B cell (primary cell): ENCODE data around the gene FAM227B. TPM values are rescaled to one million over a fixed set of nuclear protein-coding genes. Genes with fewer than 3 reads are reported as not detected.
"Not testable (repeated sequence)": the region's sequence is repeated elsewhere in the genome, so short reads cannot be mapped to it uniquely, and the experiment has no call there.

ENCODE experiments used
- ATAC-seq: fragments of 200-7000 bp; cut with Tn5 transposase; one replicate; pipeline ENCODE4 v1.10.0; 2021; ENCODE audit warnings: low read depth, mild to moderate bottlenecking, moderate number of reproducible peaks, moderate library complexity
- CTCF ChIA-PET: fragments of 350-600 bp; sonication (Branson Sonifier 250); formaldehyde crosslinking; loops from one replicate; lab custom pipeline; 2021; ENCODE audit warnings: antibody characterized with exemption, inconsistent platforms; lab: Charles Lee
- POLR2A ChIA-PET: fragments of 350-600 bp; sonication (Branson Sonifier 250); formaldehyde crosslinking; loops from one replicate; lab custom pipeline; 2021; ENCODE audit warnings: antibody characterized with exemption; lab: Charles Lee
- DNase-seq: peaks from one replicate; pipeline ENCODE4 v3.0.0; 2013
- H2AFZ ChIP-seq: 2 replicates; pipeline ENCODE4 v1.6.1; 2012; ENCODE audit warnings: mild to moderate bottlenecking, low read depth, low read length; ENCODE audit not compliant: insufficient read depth, poor library complexity, severe bottlenecking
- H3K27ac ChIP-seq, 2 donors: 1 replicate in 1 of 2; 2 replicates in 1 of 2; pipeline ENCODE4 v1.5.1; 2012 to 2013; ENCODE audit warnings: low read length in 2 of 2, mild to moderate bottlenecking in 2 of 2, moderate library complexity in 1 of 2
- H3K27me3 ChIP-seq, 4 experiments: fragments of 200-600 bp in 1 of 4; sonication (generic) in 1 of 4; replicated peaks in 1 of 4; 1 replicate in 2 of 4; 2 replicates in 2 of 4; pipeline versions ENCODE4 v1.6.1 to v1.7.0; 2013 to 2016; ENCODE audit warnings: low read length in 3 of 4, mild to moderate bottlenecking in 2 of 4, mixed read lengths in 1 of 4, moderate library complexity in 1 of 4; ENCODE audit not compliant: insufficient read depth in 4 of 4, control insufficient read depth in 3 of 4; ENCODE audit errors: control extremely low read depth in 1 of 4
- H3K36me3 ChIP-seq, 2 experiments: replicated peaks in 1 of 2; 1 replicate in 1 of 2; 2 replicates in 1 of 2; pipeline versions ENCODE4 v1.6.1 to v1.7.1; 2013; ENCODE audit warnings: low read length in 1 of 2; ENCODE audit not compliant: insufficient read depth in 2 of 2, control insufficient read depth in 1 of 2; ENCODE audit errors: control extremely low read depth in 1 of 2, extremely low read depth in 1 of 2
- H3K4me1 ChIP-seq, 2 donors: fragments of 200-600 bp in 1 of 2; sonication (generic) in 1 of 2; 1 replicate in 1 of 2; 2 replicates in 1 of 2; pipeline versions ENCODE4 v1.5.1 to v1.6.1; 2013 to 2017; ENCODE audit warnings: low read length in 2 of 2; ENCODE audit not compliant: control insufficient read depth in 2 of 2, insufficient read depth in 2 of 2
- H3K4me2 ChIP-seq: replicated peaks from 2 replicates; pipeline ENCODE3; 2012; ENCODE audit warnings: mild to moderate bottlenecking, low read depth, low read length; ENCODE audit not compliant: poor library complexity, severe bottlenecking
- H3K4me3 ChIP-seq, 5 experiments: fragments of 200-600 bp in 1 of 5; sonication (generic) in 1 of 5; 1 replicate in 3 of 5; 2 replicates in 2 of 5; pipeline versions ENCODE4 v1.5.1 to v1.7.0; 2011 to 2016; ENCODE audit warnings: low read length in 4 of 5, mild to moderate bottlenecking in 4 of 5, low read depth in 2 of 5, control low read depth in 1 of 5, moderate library complexity in 1 of 5; ENCODE audit not compliant: insufficient read depth in 1 of 5; ENCODE audit errors: control extremely low read depth in 1 of 5, extremely low read depth in 1 of 5
- H3K79me2 ChIP-seq: fragments of 200-600 bp; sonication (generic); one replicate; pipeline ENCODE4 v1.6.0; 2016; ENCODE audit warnings: low read length; ENCODE audit not compliant: control insufficient read depth, insufficient read depth
- H3K9ac ChIP-seq: fragments of 200-600 bp; sonication (generic); 2 replicates; pipeline ENCODE4 v1.6.1; 2017; ENCODE audit warnings: mild to moderate bottlenecking, low read length, moderate library complexity
- H3K9me3 ChIP-seq, 3 donors: one replicate each; pipeline versions ENCODE4 v1.6.1 to v1.7.1; 2013; ENCODE audit warnings: low read length in 2 of 3; ENCODE audit not compliant: control insufficient read depth in 2 of 3, insufficient read depth in 1 of 3; ENCODE audit errors: control extremely low read depth in 1 of 3
- H4K20me1 ChIP-seq: 2 replicates; pipeline ENCODE4 v1.6.0; 2012; ENCODE audit warnings: mild to moderate bottlenecking, low read length; ENCODE audit not compliant: insufficient read depth, control insufficient read depth, poor library complexity, severe bottlenecking
- H3K27ac Mint-ChIP-seq: one replicate; pipeline ENCODE4 v1.8.0; 2021; ENCODE audit warnings: mixed read lengths
- H3K27me3 Mint-ChIP-seq: one replicate; pipeline ENCODE4 v1.8.0; 2021; ENCODE audit warnings: mixed read lengths
- H3K4me1 Mint-ChIP-seq: one replicate; pipeline ENCODE4 v1.8.0; 2021; ENCODE audit warnings: mixed read lengths
- H3K4me3 Mint-ChIP-seq: one replicate; pipeline ENCODE4 v1.8.0; 2021; ENCODE audit warnings: mixed read lengths
- H3K9me3 Mint-ChIP-seq: one replicate; pipeline ENCODE4 v1.8.0; 2022; ENCODE audit warnings: mixed read lengths; ENCODE audit not compliant: insufficient read depth
- EZH2 ChIP-seq: IDR thresholded peaks from 2 replicates; pipeline ENCODE4 v1.6.1; 2012; ENCODE audit warnings: borderline replicate concordance, low read depth, mild to moderate bottlenecking, moderate library complexity, low read length; ENCODE audit not compliant: insufficient read depth, poor library complexity, severe bottlenecking
- WGBS: methylation state at CpG from one replicate; pipeline ENCODE4 v1.1.5; 2013; ENCODE audit warnings: missing lambda C conversion rate; ENCODE audit not compliant: insufficient coverage; 5-methylcytosine and 5-hydroxymethylcytosine counted together
- intact Hi-C: fragments of 100-400 bp; cut with micrococcal nuclease; formaldehyde crosslinking; loops from one replicate; pipeline ENCODE4 v1.10.0; 2022
- polyA plus RNA-seq: library from polyadenylated mRNA; depleted of rRNA; stranded (reverse); fragments of >200 nt; gene quantifications from 2 replicates; pipeline ENCODE4 v1.2.3, GENCODE V29; 2012
- total RNA-seq, 2 donors: library from RNA; stranded (reverse); fragments of 120-200 nt in 1 of 2; gene quantifications; 1 replicate in 1 of 2; 2 replicates in 1 of 2; pipeline versions ENCODE4 v1.2.3 to v1.2.4, GENCODE V29; 2013 to 2022
- TF ChIP-seq, protein P1 (sequence below): fragments of 200-600 bp; IDR thresholded peaks from one replicate; pipeline ENCODE4 v1.8.0; 2022; ENCODE audit warnings: antibody characterized with exemption, mild to moderate bottlenecking

Gene FAM227B
- total and polyA plus RNA-seq, 2 donors (not counting 1 experiment from before 2014, with no cell fraction given) = 5.6 to 8.9 TPM

DNA sequence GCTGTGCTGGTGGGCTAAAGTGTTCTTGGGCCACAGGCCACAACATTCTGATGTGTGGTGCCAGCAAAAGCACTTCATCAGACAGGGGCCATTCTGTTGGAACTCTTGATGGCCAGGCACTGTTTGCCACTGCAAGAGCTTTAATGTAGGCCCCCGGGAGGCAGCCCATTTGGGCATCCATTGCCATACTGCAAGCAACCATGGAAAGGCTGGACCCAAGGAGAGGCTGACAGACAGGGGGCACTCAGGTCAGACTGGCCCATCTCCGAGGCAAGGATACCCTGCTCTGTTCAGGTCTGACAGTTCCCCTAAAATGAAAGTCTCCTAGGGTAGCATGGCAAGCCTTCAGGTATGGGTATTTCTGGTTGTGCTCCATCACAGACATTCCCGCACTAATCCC, 64.2 kb downstream of the FAM227B start:
- no peaks in the 10 kb centered on the region for H4K20me1 ChIP-seq
- ATAC-seq = no peak
- no peak overlapping the region for H3K4me2 ChIP-seq
- WGBS = 91% methylated on average over 3 of the region's 3 CpGs
- ChIA-PET POLR2A (no interaction called here), CTCF (no interaction called here)
- no peaks in the 10 kb centered on the region for H3K4me1 ChIP-seq
- TF ChIP-seq, protein P1, sequence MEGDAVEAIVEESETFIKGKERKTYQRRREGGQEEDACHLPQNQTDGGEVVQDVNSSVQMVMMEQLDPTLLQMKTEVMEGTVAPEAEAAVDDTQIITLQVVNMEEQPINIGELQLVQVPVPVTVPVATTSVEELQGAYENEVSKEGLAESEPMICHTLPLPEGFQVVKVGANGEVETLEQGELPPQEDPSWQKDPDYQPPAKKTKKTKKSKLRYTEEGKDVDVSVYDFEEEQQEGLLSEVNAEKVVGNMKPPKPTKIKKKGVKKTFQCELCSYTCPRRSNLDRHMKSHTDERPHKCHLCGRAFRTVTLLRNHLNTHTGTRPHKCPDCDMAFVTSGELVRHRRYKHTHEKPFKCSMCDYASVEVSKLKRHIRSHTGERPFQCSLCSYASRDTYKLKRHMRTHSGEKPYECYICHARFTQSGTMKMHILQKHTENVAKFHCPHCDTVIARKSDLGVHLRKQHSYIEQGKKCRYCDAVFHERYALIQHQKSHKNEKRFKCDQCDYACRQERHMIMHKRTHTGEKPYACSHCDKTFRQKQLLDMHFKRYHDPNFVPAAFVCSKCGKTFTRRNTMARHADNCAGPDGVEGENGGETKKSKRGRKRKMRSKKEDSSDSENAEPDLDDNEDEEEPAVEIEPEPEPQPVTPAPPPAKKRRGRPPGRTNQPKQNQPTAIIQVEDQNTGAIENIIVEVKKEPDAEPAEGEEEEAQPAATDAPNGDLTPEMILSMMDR = no peak
- no peak for TF ChIP-seq EZH2
- peaks cover 0 to 2% (median 0%) of the 10 kb centered on the region in 4 experiments for H3K27me3 ChIP-seq
- no peak overlapping the region for H3K4me3 ChIP-seq
- Mint-ChIP-seq H3K4me1 (no peaks in the 10 kb centered on the region), H3K27ac (no peak overlapping the region), H3K9me3 (peaks cover 17% of the 10 kb centered on the region), H3K4me3 (no peak overlapping the region), H3K27me3 (no peaks in the 10 kb centered on the region)
- H3K9me3 ChIP-seq = peaks cover 2 to 47% (median 15%) of the 10 kb centered on the region in 3 donors
- H2AFZ ChIP-seq = no peak overlapping the region
- no peak overlapping the region for H3K27ac ChIP-seq
- intact Hi-C loops = no loop called here
- H3K79me2 ChIP-seq = no peaks in the 10 kb centered on the region
- DNase-seq = no peak
- H3K36me3 ChIP-seq = no peaks in the 10 kb centered on the region
- H3K9ac ChIP-seq = no peak overlapping the region

DNA sequence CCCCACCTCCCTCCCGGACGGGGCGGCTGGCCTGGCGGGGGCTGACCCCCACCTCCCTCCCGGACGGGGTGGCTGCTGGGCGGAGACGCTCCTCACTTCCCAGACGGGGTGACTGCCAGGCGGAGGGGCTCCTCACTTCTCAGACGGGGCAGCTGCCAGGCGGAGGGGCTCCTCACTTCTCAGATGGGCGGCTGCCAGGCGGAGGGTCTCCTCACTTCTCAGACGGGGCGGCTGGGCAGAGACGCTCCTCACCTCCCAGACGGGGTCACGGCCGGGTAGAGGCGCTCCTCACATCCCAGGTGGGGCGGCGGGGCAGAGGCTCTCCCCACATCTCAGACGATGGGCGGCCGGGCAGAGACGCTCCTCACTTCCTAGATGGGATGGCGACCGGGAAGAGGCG, 70.3 kb downstream of the FAM227B start:
- peaks cover 18% of the 10 kb centered on the region for H3K9me3 Mint-ChIP-seq
- intact Hi-C loops, H3K4me1 Mint-ChIP-seq, CTCF ChIA-PET, H3K27me3 Mint-ChIP-seq, H3K27me3 ChIP-seq, H2AFZ ChIP-seq, H4K20me1 ChIP-seq, DNase-seq, H3K27ac ChIP-seq, POLR2A ChIA-PET, H3K4me1 ChIP-seq, H3K9ac ChIP-seq, H3K4me3 ChIP-seq, H3K36me3 ChIP-seq, ATAC-seq, H3K79me2 ChIP-seq, H3K4me2 ChIP-seq, H3K4me3 Mint-ChIP-seq, H3K27ac Mint-ChIP-seq: not testable (repeated sequence)
- H3K9me3 ChIP-seq = peaks cover 0 to 20% (median 8%) of the 10 kb centered on the region in 3 donors
- whole genome bisulfite sequencing = no CpG with 5 or more reads among the region's 30 CpGs
